Psoas muscle (tissue), 8 donors: ENCODE data around the gene KMT5B. TPM values are rescaled to one million over a fixed set of nuclear protein-coding genes. Genes with fewer than 3 reads are reported as not detected.

Experiments used
- ATAC-seq, 4 donors: fragments of 200-7000 bp; cut with Tn5 transposase; one replicate each; pipeline ENCODE4 v1.9.1; 2020; ENCODE audit warnings: moderate library complexity in 3 of 4, mild to moderate bottlenecking in 2 of 4
- DNase-seq, 2 donors: peaks; one replicate each; pipeline ENCODE4 v3.0.0-alpha.2; 2020
- H3K27ac ChIP-seq: fragments of 200-600 bp; one replicate; pipeline ENCODE4 v1.8.0; 2022
- H3K27me3 ChIP-seq, 3 donors: fragments of 200-600 bp in 1 of 3; one replicate each; pipeline versions ENCODE4 v1.6.1 to v1.8.0; 2013 to 2022; ENCODE audit warnings: low read length in 2 of 3, mild to moderate bottlenecking in 2 of 3, moderate library complexity in 1 of 3; ENCODE audit not compliant: insufficient read depth in 3 of 3
- H3K36me3 ChIP-seq, 2 donors: fragments of 200-600 bp in 1 of 2; one replicate each; pipeline versions ENCODE4 v1.6.1 to v1.8.0; 2013 to 2022; ENCODE audit warnings: low read depth in 1 of 2, mild to moderate bottlenecking in 1 of 2, moderate library complexity in 1 of 2; ENCODE audit not compliant: insufficient read depth in 1 of 2
- H3K4me1 ChIP-seq: fragments of 200-600 bp; one replicate; pipeline ENCODE4 v1.8.0; 2022
- H3K4me3 ChIP-seq: fragments of 200-600 bp; one replicate; pipeline ENCODE4 v1.8.0; 2022; ENCODE audit warnings: mild to moderate bottlenecking
- H3K9me3 ChIP-seq: fragments of 200-600 bp; one replicate; pipeline ENCODE4 v1.8.0; 2022
- CTCF ChIP-seq: fragments of 200-600 bp; IDR thresholded peaks from one replicate; pipeline ENCODE4 v1.8.0; 2022; ENCODE audit warnings: antibody characterized with exemption
- WGBS, 3 donors: extraction: QIAGEN DNeasy Blood & Tissue Kit; methylation state at CpG; one replicate each; pipeline versions ENCODE4 v1.1.6 to v1.1.7; 2013; 5-methylcytosine and 5-hydroxymethylcytosine counted together
- intact Hi-C, 2 donors: fragments of 100-400 bp; cut with DNase I; formaldehyde crosslinking; loops; one replicate each; pipeline versions ENCODE4 v1.11.0 to v1.14.2; 2022
- polyA plus RNA-seq, 3 donors: library from polyadenylated mRNA; stranded (reverse); fragments of 200-250 nt; gene quantifications; one replicate each; pipeline ENCODE4 v1.2.3, GENCODE V29; 2013
- total RNA-seq, 4 donors: library from RNA; stranded (reverse); fragmentation: NEBNext Ultra II Directional in 2 of 4; extraction: Animal tissue kit (Norgen Biotek cat#: 25700) in 2 of 4; gene quantifications; one replicate each; pipeline versions ENCODE4 v1.2.1 to v1.2.4, GENCODE V29; 2021 to 2023
- donor health status: healthy with polysubstance abuse.
- donor health status: DM: no; HTN: no; CAD: no; lungs with moderate emphysema.
- donor health status: Bipolar disorder and iron deficiency.
- donor health status: healthy.
- donor health status: DM: yes; HTN: yes; CAD: no.
- donor health status: DM: no; HTN: no; CAD: no.
- donor health status: DM: no; HTN: no; CAD: no.
- donor health status: DM: yes; HTN: yes; CAD: no.

Gene KMT5B
- total and polyA plus RNA-seq, 7 donors: 9.8 to 27.6 (median 18.1) TPM

GRCh38 chr11:68215087-68215445 lies 2.0 kb upstream of the KMT5B start:
- 58 to 73% (median 66%) methylated on average over 15 of the region's 15 CpGs for WGBS, 3 donors
- Histone ChIP-seq H3K4me3 (no peak overlapping the region), H3K27me3 (no peaks in the 10 kb centered on the region), H3K4me1 (peaks cover 39% of the 10 kb centered on the region), H3K9me3 (no peaks in the 10 kb centered on the region), H3K36me3 (no peaks in the 10 kb centered on the region), H3K27ac (peak overlapping the region; percentile 96)
- intact Hi-C loops: no loop called here
- no peak for ATAC-seq
- TF ChIP-seq CTCF: no peak
- DNase-seq: no peak

- ATAC-seq: peak; percentile 1 to 12 (median 4)
- intact Hi-C loops: no loop called here
Measured at GRCh38 chr11:68214173-68215086, 1.3 kb upstream of the KMT5B start.

GRCh38 chr11:68213555-68214172 lies 568 bp upstream of the KMT5B start:
- DNase-seq (peak; percentile 93 to 95), ATAC-seq (peak; percentile 59 to 67 (median 61))
- WGBS, 3 donors: 0% methylated on average over 53 to 90 of the region's 90 CpGs
- Histone ChIP-seq H3K4me3 (peak overlapping the region; percentile 92), H3K36me3 (no peaks in the 10 kb centered on the region), H3K4me1 (peaks cover 53% of the 10 kb centered on the region), H3K27me3 (no peaks in the 10 kb centered on the region), H3K27ac (peak overlapping the region; percentile 96), H3K9me3 (no peaks in the 10 kb centered on the region)
- TF ChIP-seq CTCF: no peak
- intact Hi-C loops: no loop called here

More at GRCh38 chr11:68214173-68215086, 1.3 kb upstream of the KMT5B start:
- peak overlapping the region; percentile 96 for H3K27ac ChIP-seq
- TF ChIP-seq CTCF: no peak
- no peaks in the 10 kb centered on the region for H3K27me3 ChIP-seq
- WGBS, 3 donors: 17 to 26% (median 22%) methylated on average over 40 to 58 of the region's 58 CpGs
- H3K36me3 ChIP-seq: no peaks in the 10 kb centered on the region
- H3K9me3 ChIP-seq: no peaks in the 10 kb centered on the region
- H3K4me1 ChIP-seq: peaks cover 46% of the 10 kb centered on the region
- peak overlapping the region; percentile 92 for H3K4me3 ChIP-seq
- DNase-seq: peak; percentile 23 to 59

GRCh38 chr11:68212421-68213134 lies 518 bp downstream of the KMT5B start:
- Histone ChIP-seq H3K4me3 (peak overlapping the region; percentile 92), H3K27me3 (no peaks in the 10 kb centered on the region), H3K9me3 (no peaks in the 10 kb centered on the region), H3K36me3 (no peaks in the 10 kb centered on the region), H3K27ac (peak overlapping the region; percentile 96), H3K4me1 (peaks cover 59% of the 10 kb centered on the region)
- intact Hi-C loops: no loop called here
- DNase-seq: peak; percentile 78 to 88
- 0 to 1% (median 0%) methylated on average over 26 to 80 of the region's 80 CpGs for WGBS, 3 donors
- ATAC-seq: peak; percentile 48 to 56 (median 53)
- peak; percentile 51 for TF ChIP-seq CTCF
